Gastroesophageal sphincter (tissue), 4 donors: ENCODE results near the gene PGLYRP2. TPM values are rescaled to one million over a fixed set of nuclear protein-coding genes. Genes with fewer than 3 reads are reported as not detected.

Experiments
- ATAC-seq: fragments of 150-250 bp; one replicate; pipeline ENCODE4 v1.9.1; 2016; ENCODE audit warnings: mild to moderate bottlenecking, moderate library complexity
- H3K27ac ChIP-seq, 4 donors: fragments of 200-600 bp; sonication (generic) in 3 of 4; 1 replicate in 3 of 4; 2 replicates in 1 of 4; pipeline ENCODE4 v1.5.1; 2016 to 2019
- H3K27me3 ChIP-seq: fragments of 200-600 bp; sonication (generic); one replicate; pipeline ENCODE4 v1.5.1; 2019
- H3K36me3 ChIP-seq, 2 donors: fragments of 200-600 bp; sonication (generic); one replicate each; pipeline ENCODE4 v1.5.1; 2019; ENCODE audit warnings: control low read depth in 1 of 2
- H3K4me1 ChIP-seq, 3 donors: fragments of 200-600 bp; sonication (generic); 1 replicate in 2 of 3; 2 replicates in 1 of 3; pipeline ENCODE4 v1.5.1; 2016 to 2019; ENCODE audit warnings: control low read depth in 2 of 3
- H3K4me3 ChIP-seq, 2 donors: fragments of 200-600 bp; sonication (generic); one replicate each; pipeline ENCODE4 v1.5.1; 2019; ENCODE audit warnings: mild to moderate bottlenecking in 1 of 2, moderate library complexity in 1 of 2
- H3K9me3 ChIP-seq, 3 donors: fragments of 200-600 bp; sonication (generic); one replicate each; pipeline ENCODE4 v1.5.1; 2017 to 2019; ENCODE audit warnings: control low read depth in 2 of 3
- EP300 ChIP-seq: sonication (generic); formaldehyde crosslinking; IDR thresholded peaks from one replicate; pipeline ENCODE4 v1.6.1; 2017; ENCODE audit warnings: antibody characterized with exemption, mild to moderate bottlenecking
- POLR2A ChIP-seq, 2 donors: fragments of 450-650 bp; IDR thresholded peaks; one replicate each; pipeline ENCODE4 v1.6.1; 2017; ENCODE audit warnings: antibody characterized with exemption in 2 of 2, mild to moderate bottlenecking in 2 of 2, moderate library complexity in 1 of 2
- POLR2AphosphoS5 ChIP-seq: sonication (generic); formaldehyde crosslinking; IDR thresholded peaks from one replicate; pipeline ENCODE4 v1.6.1; 2017; ENCODE audit warnings: antibody characterized with exemption
- WGBS, 2 donors: methylation state at CpG; one replicate each; pipeline ENCODE4 v1.1.5; 2018; ENCODE audit warnings: low coverage in 1 of 2; 5-methylcytosine and 5-hydroxymethylcytosine counted together
- total RNA-seq, 4 donors: library from RNA; depleted of rRNA; stranded (reverse); fragments of >200 nt; gene quantifications; one replicate each; pipeline ENCODE4 v1.1.0, GENCODE V29; 2016
- TF ChIP-seq, protein P1 (sequence below), 4 experiments: fragments of 200-600 bp in 2 of 4; fragments of 450-650 bp in 2 of 4; sonication (generic) in 1 of 4; IDR thresholded peaks; one replicate each; pipeline ENCODE4 v1.5.1; 2017 to 2019; ENCODE audit warnings: antibody characterized with exemption in 4 of 4, mild to moderate bottlenecking in 2 of 4, moderate library complexity in 2 of 4

Gene PGLYRP2
- total RNA-seq, 4 donors from 2014 or later: not detected

DNA sequence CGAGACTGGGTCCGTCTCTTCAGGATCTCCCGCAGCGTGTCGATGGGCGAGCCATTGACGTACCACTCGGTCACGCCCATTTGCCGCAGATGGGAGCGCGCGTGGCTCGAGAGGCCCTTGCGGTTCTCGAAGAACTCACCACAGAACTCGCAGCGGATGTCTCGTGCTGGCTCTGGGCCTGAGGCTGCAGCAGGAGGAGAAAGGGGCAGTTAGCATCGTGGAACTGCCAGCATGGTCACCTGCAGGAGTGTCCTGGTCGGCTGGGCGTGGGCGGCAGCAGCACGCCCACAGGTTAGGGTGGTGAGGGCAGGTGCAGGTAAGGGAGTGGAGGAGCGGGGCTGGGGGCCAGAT, 52.0 kb downstream of the PGLYRP2 start:
- H3K27ac ChIP-seq: no peak overlapping the region
- ATAC-seq: no peak

DNA sequence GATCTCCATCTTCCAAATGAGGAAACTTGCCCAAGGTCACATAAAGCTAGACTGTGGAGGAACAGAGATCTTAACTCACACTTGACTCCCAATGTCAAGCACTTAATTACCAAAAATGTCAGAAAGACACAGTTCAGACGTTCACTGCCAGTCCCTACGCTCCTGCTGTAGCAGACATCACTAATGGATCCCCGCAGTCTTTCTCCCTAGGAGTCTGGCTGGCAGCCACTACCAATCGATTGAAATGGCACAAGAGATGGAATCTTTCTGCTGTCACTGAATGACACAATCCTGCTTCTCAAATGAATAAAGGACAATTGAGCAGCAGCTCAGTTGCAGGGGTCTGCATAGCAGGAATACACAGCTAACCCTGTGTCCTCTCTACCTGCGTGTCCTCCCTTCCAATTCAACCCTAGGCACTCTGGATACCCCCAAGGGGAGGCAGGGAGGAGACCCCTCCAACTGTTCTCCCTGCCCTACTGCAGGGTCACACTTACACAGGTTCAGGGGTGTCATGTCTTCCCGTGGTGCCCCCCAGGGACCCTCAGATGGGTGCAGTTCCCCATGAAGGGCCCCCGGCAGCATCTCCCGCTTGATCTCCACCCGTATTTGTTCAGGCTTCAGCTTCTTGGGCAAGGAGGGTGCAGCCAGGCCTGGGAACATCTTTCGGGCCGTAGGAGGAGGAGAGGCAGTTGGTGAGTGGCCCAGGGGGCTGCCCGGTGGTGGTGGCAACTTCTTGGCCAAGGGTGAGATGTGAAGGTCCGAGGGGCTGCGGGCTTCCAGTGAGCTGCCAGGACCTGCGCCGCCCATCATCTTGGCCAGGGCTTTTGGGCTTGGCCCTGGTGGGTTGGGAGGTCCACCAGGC, 52.6 kb downstream of the PGLYRP2 start:
- peaks cover 0 to 84% of the 10 kb centered on the region in 2 donors for H3K36me3 ChIP-seq
- no peak for ATAC-seq
- 71 to 100% methylated on average over 4 to 8 of the region's 16 CpGs for WGBS, 2 donors

More for the DNA sequence above, 52.0 kb downstream of the PGLYRP2 start:
- peaks cover 0 to 39% (median 21%) of the 10 kb centered on the region in 3 donors for H3K4me1 ChIP-seq
- H3K36me3 ChIP-seq: peaks cover 0 to 80% of the 10 kb centered on the region in 2 donors
- WGBS, 2 donors: 95% methylated on average over 8 of the region's 25 CpGs; no CpG with 5 or more reads in 1 of the 2 donors
- H3K27me3 ChIP-seq: no peaks in the 10 kb centered on the region
- H3K4me3 ChIP-seq: no peak overlapping the region
- TF ChIP-seq EP300: no peak
- TF ChIP-seq, protein P1, sequence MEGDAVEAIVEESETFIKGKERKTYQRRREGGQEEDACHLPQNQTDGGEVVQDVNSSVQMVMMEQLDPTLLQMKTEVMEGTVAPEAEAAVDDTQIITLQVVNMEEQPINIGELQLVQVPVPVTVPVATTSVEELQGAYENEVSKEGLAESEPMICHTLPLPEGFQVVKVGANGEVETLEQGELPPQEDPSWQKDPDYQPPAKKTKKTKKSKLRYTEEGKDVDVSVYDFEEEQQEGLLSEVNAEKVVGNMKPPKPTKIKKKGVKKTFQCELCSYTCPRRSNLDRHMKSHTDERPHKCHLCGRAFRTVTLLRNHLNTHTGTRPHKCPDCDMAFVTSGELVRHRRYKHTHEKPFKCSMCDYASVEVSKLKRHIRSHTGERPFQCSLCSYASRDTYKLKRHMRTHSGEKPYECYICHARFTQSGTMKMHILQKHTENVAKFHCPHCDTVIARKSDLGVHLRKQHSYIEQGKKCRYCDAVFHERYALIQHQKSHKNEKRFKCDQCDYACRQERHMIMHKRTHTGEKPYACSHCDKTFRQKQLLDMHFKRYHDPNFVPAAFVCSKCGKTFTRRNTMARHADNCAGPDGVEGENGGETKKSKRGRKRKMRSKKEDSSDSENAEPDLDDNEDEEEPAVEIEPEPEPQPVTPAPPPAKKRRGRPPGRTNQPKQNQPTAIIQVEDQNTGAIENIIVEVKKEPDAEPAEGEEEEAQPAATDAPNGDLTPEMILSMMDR (IDR thresholded peaks at IDR 0.05): no peak
- TF ChIP-seq POLR2A (IDR thresholded peaks at IDR 0.05): no peak
- no peak for TF ChIP-seq POLR2AphosphoS5
- peaks cover 0 to 8% (median 0%) of the 10 kb centered on the region in 3 donors for H3K9me3 ChIP-seq

DNA sequence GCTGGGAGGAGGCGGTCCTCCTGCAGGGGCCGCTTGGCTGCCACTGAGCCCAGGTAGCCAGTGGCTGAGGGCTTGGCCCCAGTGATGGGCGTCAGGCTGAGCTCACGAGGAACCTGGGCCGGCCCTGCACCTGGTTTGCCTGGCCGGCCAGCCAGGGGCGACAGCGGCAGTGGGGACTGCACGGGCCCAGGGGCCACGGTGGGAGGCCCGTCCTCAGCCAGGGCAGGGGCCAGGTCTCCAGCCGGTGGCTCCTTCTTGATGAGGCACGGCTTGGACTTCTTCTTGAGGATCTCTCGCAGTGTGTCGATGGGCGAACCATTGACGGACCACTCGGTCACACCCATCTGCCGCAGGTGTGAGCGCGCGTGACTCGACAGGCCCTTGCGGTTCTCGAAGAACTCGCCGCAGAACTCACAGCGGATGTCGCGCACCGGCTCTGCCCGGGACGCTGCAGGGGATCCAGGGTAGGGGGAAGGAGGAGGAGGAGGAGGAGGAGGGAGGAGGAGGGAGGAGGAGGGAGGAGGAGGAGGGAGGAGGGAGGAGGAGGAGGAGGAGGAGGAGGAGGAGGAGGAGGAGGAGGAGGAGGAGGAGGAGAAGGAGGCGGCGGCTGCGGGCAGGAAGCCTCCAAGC, 53.9 kb downstream of the PGLYRP2 start:
- no peak overlapping the region for H3K27ac ChIP-seq
- H3K27me3 ChIP-seq: no peaks in the 10 kb centered on the region
- H3K4me1 ChIP-seq: peaks cover 0 to 25% (median 7%) of the 10 kb centered on the region in 3 donors
- 100% methylated on average over 2 of the region's 36 CpGs for WGBS, 2 donors
- ATAC-seq: no peak
- TF ChIP-seq POLR2A (IDR thresholded peaks at IDR 0.05): no peak
- TF ChIP-seq, protein P1 (IDR thresholded peaks at IDR 0.05): no peak
- peaks cover 0 to 90% of the 10 kb centered on the region in 2 donors for H3K36me3 ChIP-seq
- H3K4me3 ChIP-seq: no peak overlapping the region
- peaks cover 0 to 8% (median 0%) of the 10 kb centered on the region in 3 donors for H3K9me3 ChIP-seq

More for the DNA sequence above, 52.6 kb downstream of the PGLYRP2 start:
- Histone ChIP-seq H3K4me3 (no peak overlapping the region), H3K27ac (no peak overlapping the region), H3K4me1 (peaks cover 0 to 38% (median 20%) of the 10 kb centered on the region in 3 donors), H3K27me3 (no peaks in the 10 kb centered on the region), H3K9me3 (peaks cover 0 to 8% (median 0%) of the 10 kb centered on the region in 3 donors)
- TF ChIP-seq POLR2AphosphoS5 (no peak), EP300 (no peak), POLR2A (IDR thresholded peaks at IDR 0.05) (no peak)
- TF ChIP-seq, protein P1 (IDR thresholded peaks at IDR 0.05): no peak

DNA sequence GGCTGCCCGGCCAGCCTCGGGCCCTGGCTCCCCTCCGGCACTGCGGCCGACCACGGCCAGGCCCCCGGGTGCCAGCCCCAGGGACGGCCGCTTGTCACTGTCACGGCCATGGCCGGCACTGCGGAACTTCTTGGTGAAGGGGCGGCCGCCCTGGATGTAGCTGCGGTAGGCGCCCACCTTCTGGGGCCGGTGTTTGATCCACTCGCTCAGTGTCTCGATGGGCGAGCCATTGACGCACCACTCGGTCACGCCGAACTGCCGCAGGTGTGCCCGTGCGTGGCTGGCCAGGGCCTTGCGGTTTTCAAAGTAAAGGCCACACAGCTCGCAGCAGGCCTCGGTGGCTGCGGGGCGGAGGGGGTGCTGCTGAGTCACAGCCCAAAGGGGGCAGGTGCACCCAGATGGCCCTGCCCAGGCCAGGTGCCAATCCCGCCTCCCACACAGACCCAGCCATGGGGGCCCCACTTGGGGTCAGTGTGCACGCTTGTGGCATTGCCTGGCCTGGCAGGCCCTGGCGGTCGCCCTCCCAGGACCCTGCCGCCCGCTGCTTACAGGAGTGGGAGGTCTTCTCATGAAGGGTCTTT, 54.5 kb downstream of the PGLYRP2 start:
- no peak for ATAC-seq
- 100% methylated on average over 4 of the region's 38 CpGs; no CpG with 5 or more reads in 1 of the 2 donors for WGBS, 2 donors
- Histone ChIP-seq H3K27ac (no peak overlapping the region), H3K36me3 (peaks cover 0 to 85% of the 10 kb centered on the region in 2 donors), H3K9me3 (peaks cover 0 to 8% (median 0%) of the 10 kb centered on the region in 3 donors), H3K4me1 (peaks cover 0 to 23% (median under 1%) of the 10 kb centered on the region in 3 donors), H3K4me3 (no peak overlapping the region), H3K27me3 (no peaks in the 10 kb centered on the region)
- TF ChIP-seq, protein P1 (IDR thresholded peaks at IDR 0.05): no peak
- no peak for TF ChIP-seq POLR2A (IDR thresholded peaks at IDR 0.05)
- TF ChIP-seq EP300: no peak
- no peak for TF ChIP-seq POLR2AphosphoS5
